Thyroid gland (tissue), 4 donors: ENCODE measurements around the gene SLC25A13. TPM values are rescaled to one million over a fixed set of nuclear protein-coding genes. Genes with fewer than 3 reads are reported as not detected.

Source experiments
- DNase-seq, 2 donors: peaks; one replicate each; pipeline ENCODE4 v3.0.0-alpha.2; 2019
- H3K27ac ChIP-seq, 3 donors: fragments of 200-600 bp; sonication (generic); 1 replicate in 2 of 3; 2 replicates in 1 of 3; pipeline ENCODE4 v1.5.1; 2016 to 2019; ENCODE audit warnings: mild to moderate bottlenecking in 1 of 3, moderate library complexity in 1 of 3
- H3K27me3 ChIP-seq: fragments of 200-600 bp; sonication (generic); one replicate; pipeline ENCODE4 v1.5.1; 2019
- H3K36me3 ChIP-seq, 2 donors: fragments of 200-600 bp; sonication (generic); one replicate each; pipeline ENCODE4 v1.5.1; 2016 to 2019
- H3K4me1 ChIP-seq, 2 donors: fragments of 200-600 bp; sonication (generic); one replicate each; pipeline ENCODE4 v1.5.1; 2017 to 2019
- H3K4me3 ChIP-seq, 3 donors: fragments of 200-600 bp; sonication (generic); replicated peaks in 1 of 3; 1 replicate in 2 of 3; 2 replicates in 1 of 3; pipeline ENCODE4 v1.5.1; 2016; ENCODE audit warnings: mild to moderate bottlenecking in 1 of 3
- H3K9me3 ChIP-seq: fragments of 200-600 bp; sonication (generic); one replicate; pipeline ENCODE4 v1.5.1; 2017
- POLR2A ChIP-seq, 2 donors: fragments of 450-650 bp; IDR thresholded peaks; one replicate each; pipeline ENCODE4 v1.6.1; 2017; ENCODE audit warnings: antibody characterized with exemption in 2 of 2, mild to moderate bottlenecking in 2 of 2, moderate library complexity in 1 of 2
- WGBS, 2 donors: methylation state at CpG; one replicate each; pipeline ENCODE4 v1.1.5; 2017; 5-methylcytosine and 5-hydroxymethylcytosine counted together
- intact Hi-C: fragments of 100-400 bp; cut with DNase I; formaldehyde crosslinking; loops from one replicate; pipeline ENCODE4 v1.15.1; 2023
- total RNA-seq, 4 donors: library from RNA; depleted of rRNA; stranded (reverse); fragments of >200 nt; gene quantifications; one replicate each; pipeline ENCODE4 v1.2.3, GENCODE V29; 2016
- TF ChIP-seq, protein P1 (sequence below), 6 experiments: fragments of 200-600 bp in 3 of 6; fragments of 450-650 bp in 3 of 6; sonication (generic) in 3 of 6; IDR thresholded peaks; one replicate each; pipeline ENCODE4 v1.5.1; 2016 to 2019; ENCODE audit warnings: antibody characterized with exemption in 6 of 6, mild to moderate bottlenecking in 2 of 6, inconsistent platforms in 1 of 6, moderate library complexity in 1 of 6

The SLC25A13 gene
- total RNA-seq, 4 donors from 2014 or later = 22.7 to 36.1 (median 30.2) TPM

DNA sequence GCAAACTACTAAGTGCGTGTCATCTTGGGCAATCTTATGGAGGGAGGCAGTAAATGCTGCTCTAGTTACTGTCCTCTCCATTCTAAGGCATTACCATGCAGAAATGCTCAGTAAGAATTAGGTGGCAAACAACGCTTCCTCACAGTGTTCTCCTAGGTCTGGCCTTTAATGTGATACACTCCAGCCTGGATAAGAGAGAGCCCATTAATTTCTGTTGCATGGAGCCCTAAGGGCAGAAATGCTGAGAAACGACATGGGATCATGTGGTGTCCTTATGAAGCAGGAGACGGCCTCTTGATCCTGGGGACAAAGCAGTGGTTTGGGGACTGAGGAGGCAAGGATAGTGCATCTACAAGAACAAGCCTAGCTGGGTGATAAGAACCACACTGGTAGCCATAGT lies 44.0 kb downstream of the SLC25A13 start:
- DNase-seq = no peak
- TF ChIP-seq, protein P1, sequence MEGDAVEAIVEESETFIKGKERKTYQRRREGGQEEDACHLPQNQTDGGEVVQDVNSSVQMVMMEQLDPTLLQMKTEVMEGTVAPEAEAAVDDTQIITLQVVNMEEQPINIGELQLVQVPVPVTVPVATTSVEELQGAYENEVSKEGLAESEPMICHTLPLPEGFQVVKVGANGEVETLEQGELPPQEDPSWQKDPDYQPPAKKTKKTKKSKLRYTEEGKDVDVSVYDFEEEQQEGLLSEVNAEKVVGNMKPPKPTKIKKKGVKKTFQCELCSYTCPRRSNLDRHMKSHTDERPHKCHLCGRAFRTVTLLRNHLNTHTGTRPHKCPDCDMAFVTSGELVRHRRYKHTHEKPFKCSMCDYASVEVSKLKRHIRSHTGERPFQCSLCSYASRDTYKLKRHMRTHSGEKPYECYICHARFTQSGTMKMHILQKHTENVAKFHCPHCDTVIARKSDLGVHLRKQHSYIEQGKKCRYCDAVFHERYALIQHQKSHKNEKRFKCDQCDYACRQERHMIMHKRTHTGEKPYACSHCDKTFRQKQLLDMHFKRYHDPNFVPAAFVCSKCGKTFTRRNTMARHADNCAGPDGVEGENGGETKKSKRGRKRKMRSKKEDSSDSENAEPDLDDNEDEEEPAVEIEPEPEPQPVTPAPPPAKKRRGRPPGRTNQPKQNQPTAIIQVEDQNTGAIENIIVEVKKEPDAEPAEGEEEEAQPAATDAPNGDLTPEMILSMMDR (IDR thresholded peaks at IDR 0.05) = no peak
- TF ChIP-seq POLR2A (IDR thresholded peaks at IDR 0.05) = no peak
- intact Hi-C loops = no loop called here
- Histone ChIP-seq H3K4me1 (no peaks in the 10 kb centered on the region), H3K4me3 (no peak overlapping the region), H3K9me3 (no peaks in the 10 kb centered on the region), H3K36me3 (no peaks in the 10 kb centered on the region), H3K27ac (no peak overlapping the region), H3K27me3 (no peaks in the 10 kb centered on the region)
- 85 to 95% methylated on average over 4 of the region's 4 CpGs for WGBS, 2 donors

DNA sequence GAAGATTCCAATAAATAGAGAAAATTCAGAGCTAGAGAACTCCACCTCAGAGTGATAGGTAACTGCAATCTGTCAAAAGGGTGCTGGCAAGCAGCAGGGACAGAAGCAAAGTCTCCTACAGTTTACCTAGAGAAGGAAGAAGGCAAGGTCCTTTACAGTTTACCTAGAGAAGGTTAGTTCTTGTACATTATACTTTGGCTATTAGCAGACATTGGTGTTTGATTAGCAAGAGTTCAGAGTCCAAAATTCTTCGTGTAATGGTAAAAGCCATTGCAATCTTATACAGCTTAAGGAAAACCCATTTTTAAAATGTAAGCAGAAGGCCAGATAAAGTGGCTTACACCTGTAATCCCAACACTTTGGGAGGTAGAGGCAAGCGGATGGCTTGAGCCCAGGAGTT lies 45.9 kb downstream of the SLC25A13 start:
- TF ChIP-seq, protein P1 (IDR thresholded peaks at IDR 0.05) = no peak
- no peak for TF ChIP-seq POLR2A (IDR thresholded peaks at IDR 0.05)
- Histone ChIP-seq H3K4me1 (no peaks in the 10 kb centered on the region), H3K9me3 (no peaks in the 10 kb centered on the region), H3K27me3 (no peaks in the 10 kb centered on the region), H3K4me3 (no peak overlapping the region), H3K36me3 (no peaks in the 10 kb centered on the region), H3K27ac (no peak overlapping the region)
- DNase-seq = no peak
- WGBS, 2 donors = 93 to 100% methylated on average over 2 of the region's 2 CpGs
- intact Hi-C loops = no loop called here

GRCh38 chr7:96273716-96274115 lies 48.2 kb downstream of the SLC25A13 start:
- Histone ChIP-seq H3K4me3 (no peak overlapping the region), H3K9me3 (no peaks in the 10 kb centered on the region), H3K36me3 (no peaks in the 10 kb centered on the region), H3K27ac (no peak overlapping the region), H3K27me3 (no peaks in the 10 kb centered on the region), H3K4me1 (no peaks in the 10 kb centered on the region)
- 81 to 92% methylated on average over 1 of the region's 1 CpG for WGBS, 2 donors
- no peak for DNase-seq
- TF ChIP-seq, protein P1 (IDR thresholded peaks at IDR 0.05) = no peak
- no peak for TF ChIP-seq POLR2A (IDR thresholded peaks at IDR 0.05)
- intact Hi-C loops = no loop called here

GRCh38 chr7:96269246-96269994 lies 52.5 kb downstream of the SLC25A13 start:
- no peak for DNase-seq
- 86 to 94% methylated on average over 5 of the region's 5 CpGs for WGBS, 2 donors
- no peaks in the 10 kb centered on the region for H3K4me1 ChIP-seq
- H3K4me3 ChIP-seq = no peak overlapping the region
- intact Hi-C loops = no loop called here
- H3K27ac ChIP-seq = no peak overlapping the region
- no peaks in the 10 kb centered on the region for H3K36me3 ChIP-seq
- TF ChIP-seq POLR2A (IDR thresholded peaks at IDR 0.05) = no peak
- TF ChIP-seq, protein P1 (IDR thresholded peaks at IDR 0.05) = no peak
- H3K9me3 ChIP-seq = no peaks in the 10 kb centered on the region
- no peaks in the 10 kb centered on the region for H3K27me3 ChIP-seq

GRCh38 chr7:96266580-96266979 lies 55.3 kb downstream of the SLC25A13 start:
- intact Hi-C loops = no loop called here
- no peaks in the 10 kb centered on the region for H3K36me3 ChIP-seq
- H3K27me3 ChIP-seq = no peaks in the 10 kb centered on the region
- no peak for DNase-seq
- no peak overlapping the region for H3K4me3 ChIP-seq
- no peak overlapping the region for H3K27ac ChIP-seq
- TF ChIP-seq, protein P1 (IDR thresholded peaks at IDR 0.05) = no peak
- WGBS, 2 donors = 94 to 97% methylated on average over 1 of the region's 1 CpG
- H3K9me3 ChIP-seq = no peaks in the 10 kb centered on the region
- no peaks in the 10 kb centered on the region for H3K4me1 ChIP-seq
